CD8-positive, alpha-beta memory T cell (primary cell): Measurements from ENCODE around the gene STK36. TPM values are rescaled to one million over a fixed set of nuclear protein-coding genes. Genes with fewer than 3 reads are reported as not detected.
A peak's percentile ranks its signal among the peaks of the same experiment; 100 is the strongest.

Source experiments
- CTCF ChIA-PET: fragments of 350-600 bp; sonication (Branson Sonifier 250); formaldehyde crosslinking; loops from one replicate; lab custom pipeline; 2021; ENCODE audit warnings: antibody characterized with exemption; lab: Charles Lee
- POLR2A ChIA-PET: fragments of 350-600 bp; sonication (Branson Sonifier 250); formaldehyde crosslinking; loops from one replicate; lab custom pipeline; 2021; ENCODE audit warnings: antibody characterized with exemption; lab: Charles Lee
- DNase-seq, 5 donors: peaks; one replicate each; pipeline versions ENCODE4 v3.0.0 to v3.0.0-alpha.2; 2020 to 2022; ENCODE audit warnings: mixed read lengths in 1 of 5
- H3K27ac ChIP-seq: one replicate; pipeline ENCODE4 v1.7.0; 2013; ENCODE audit warnings: low read depth, mild to moderate bottlenecking, low read length, moderate library complexity
- H3K27me3 ChIP-seq: 2 replicates; pipeline ENCODE4 v1.7.0; 2013; ENCODE audit warnings: low read length, mild to moderate bottlenecking; ENCODE audit not compliant: insufficient read depth, poor library complexity, severe bottlenecking
- H3K36me3 ChIP-seq: 2 replicates; pipeline ENCODE4 v1.7.0; 2013; ENCODE audit warnings: mild to moderate bottlenecking, low read length, moderate library complexity; ENCODE audit not compliant: insufficient read depth
- H3K4me1 ChIP-seq: 2 replicates; pipeline ENCODE4 v1.7.0; 2013; ENCODE audit warnings: mild to moderate bottlenecking, low read length, moderate library complexity; ENCODE audit not compliant: insufficient read depth
- H3K4me3 ChIP-seq: 2 replicates; pipeline ENCODE4 v1.7.0; 2013; ENCODE audit warnings: mild to moderate bottlenecking, low read length
- H3K9me3 ChIP-seq: 2 replicates; pipeline ENCODE4 v1.7.0; 2013; ENCODE audit warnings: mild to moderate bottlenecking, low read length
- H3K27ac Mint-ChIP-seq, 8 donors: one replicate each; pipeline ENCODE4 v1.8.0; 2020 to 2021; ENCODE audit warnings: mixed read lengths in 8 of 8, mild to moderate bottlenecking in 6 of 8, inconsistent platforms in 3 of 8, moderate library complexity in 3 of 8
- H3K27me3 Mint-ChIP-seq, 2 donors: one replicate each; pipeline ENCODE4 v1.8.0; 2020 to 2021; ENCODE audit warnings: mixed read lengths in 2 of 2, mild to moderate bottlenecking in 1 of 2, moderate library complexity in 1 of 2
- H3K36me3 Mint-ChIP-seq, 3 donors: one replicate each; pipeline ENCODE4 v1.8.0; 2020 to 2021; ENCODE audit warnings: mixed read lengths in 3 of 3, inconsistent platforms in 1 of 3, mild to moderate bottlenecking in 1 of 3
- H3K4me1 Mint-ChIP-seq, 3 donors: one replicate each; pipeline ENCODE4 v1.8.0; 2020 to 2021; ENCODE audit warnings: mixed read lengths in 3 of 3, inconsistent platforms in 1 of 3, mild to moderate bottlenecking in 1 of 3
- H3K4me3 Mint-ChIP-seq, 7 donors: one replicate each; pipeline ENCODE4 v1.8.0; 2020 to 2021; ENCODE audit warnings: mixed read lengths in 7 of 7, mild to moderate bottlenecking in 6 of 7, moderate library complexity in 4 of 7, inconsistent platforms in 2 of 7
- H3K9me3 Mint-ChIP-seq, 5 donors: one replicate each; pipeline ENCODE4 v1.8.0; 2020 to 2022; ENCODE audit warnings: mixed read lengths in 5 of 5, mild to moderate bottlenecking in 3 of 5, moderate library complexity in 2 of 5, inconsistent platforms in 1 of 5
- polyA plus RNA-seq: library from polyadenylated mRNA; unstranded; fragments of 300-500 nt; fragmentation: Illumina TruSeq; gene quantifications from one replicate; pipeline ENCODE4 v1.2.3, GENCODE V29; 2021
- total RNA-seq, 2 experiments: library from RNA; stranded (reverse); gene quantifications; one replicate each; pipeline ENCODE4 v1.2.3, GENCODE V29; 2021

STK36 gene
- total and polyA plus RNA-seq, 3 experiments from 2014 or later: 3.9 to 21.4 (median 19.9) TPM

DNA sequence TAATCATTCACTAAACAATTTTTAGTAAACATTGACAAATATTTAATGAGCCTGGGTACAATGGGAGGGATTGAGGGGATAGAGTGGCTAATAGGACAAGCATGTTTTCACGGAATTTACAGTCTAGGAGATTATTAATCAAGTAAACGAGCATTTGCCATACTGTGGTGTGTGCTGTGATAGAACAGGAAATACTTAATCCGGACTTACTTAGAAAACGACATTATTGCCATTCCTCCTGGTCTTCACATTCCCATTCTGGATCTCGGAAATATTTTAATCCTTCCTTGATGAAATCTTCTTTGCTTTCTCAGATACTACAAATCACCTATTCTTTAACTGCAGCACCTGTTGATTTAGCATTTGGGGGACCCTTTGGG, 39.7 kb downstream of the STK36 start:
- no peak for DNase-seq
- Histone ChIP-seq H3K36me3 (no peaks in the 10 kb centered on the region), H3K4me1 (peaks cover 16% of the 10 kb centered on the region), H3K27ac (peak overlapping the region; percentile 82), H3K4me3 (peak overlapping the region; percentile 69), H3K9me3 (no peaks in the 10 kb centered on the region), H3K27me3 (no peaks in the 10 kb centered on the region)
- ChIA-PET CTCF (interaction anchor here (0.8 to 2.3 kb wide), 10 partner anchors 8 to 187 kb away, joined by 3 to 15 read pairs (median 6); partner anchors contain the start of genes RNF25 and STK36), POLR2A (interaction anchor here (1.8 kb wide), 1 partner anchor 52 kb away, joined by 14 read pairs; the partner anchor contains the start of genes BCS1L and ZNF142)
- Mint-ChIP-seq H3K27me3 (peaks cover 4 to 6% of the 10 kb centered on the region in 2 donors), H3K9me3 (no peaks in the 10 kb centered on the region), H3K27ac (peak overlapping the region; percentile 54 to 98 (median 93)), H3K4me3 (peak overlapping the region; percentile 90 to 99 (median 95)), H3K4me1 (peaks cover 13 to 20% (median 17%) of the 10 kb centered on the region in 3 donors), H3K36me3 (peaks cover 0 to 16% (median 2%) of the 10 kb centered on the region in 3 donors)

DNA sequence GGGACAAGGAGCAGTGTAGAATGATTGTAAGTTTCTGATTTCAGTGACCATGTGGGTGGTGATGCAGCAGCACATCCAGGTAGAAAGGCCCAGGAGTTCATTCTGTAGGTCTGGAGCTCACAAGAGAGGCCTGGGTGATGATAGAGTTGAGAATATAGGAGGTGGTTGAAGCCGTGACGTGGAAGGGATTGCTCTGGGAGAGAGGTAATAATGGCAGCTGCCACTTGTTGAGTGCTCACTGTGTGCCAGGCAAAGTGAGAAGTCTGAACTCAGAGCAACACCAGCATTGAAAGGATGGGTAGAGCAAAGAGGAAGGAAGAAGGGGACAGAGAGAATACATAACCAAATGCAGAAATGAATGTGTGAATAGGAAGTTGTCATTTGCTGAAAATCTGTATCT, 42.0 kb downstream of the STK36 start:
- no peak overlapping the region for H3K27ac ChIP-seq
- H3K36me3 Mint-ChIP-seq: peaks cover 4 to 26% (median 7%) of the 10 kb centered on the region in 3 donors
- ChIA-PET POLR2A (no interaction called here), CTCF (interaction anchor here (1.3 kb wide), 1 partner anchor 134 kb away, joined by 5 read pairs; no protein-coding TSS in a partner anchor)
- H3K27ac Mint-ChIP-seq: peak overlapping the region in 1 of 8 donors; percentile 56
- H3K9me3 ChIP-seq: no peaks in the 10 kb centered on the region
- H3K4me3 Mint-ChIP-seq: no peak overlapping the region
- H3K4me1 Mint-ChIP-seq: peaks cover 13 to 24% (median 22%) of the 10 kb centered on the region in 3 donors
- no peaks in the 10 kb centered on the region for H3K27me3 ChIP-seq
- H3K27me3 Mint-ChIP-seq: no peaks in the 10 kb centered on the region
- no peak overlapping the region for H3K4me3 ChIP-seq
- no peaks in the 10 kb centered on the region for H3K9me3 Mint-ChIP-seq
- no peaks in the 10 kb centered on the region for H3K36me3 ChIP-seq
- H3K4me1 ChIP-seq: peaks cover 16% of the 10 kb centered on the region
- no peak for DNase-seq

DNA sequence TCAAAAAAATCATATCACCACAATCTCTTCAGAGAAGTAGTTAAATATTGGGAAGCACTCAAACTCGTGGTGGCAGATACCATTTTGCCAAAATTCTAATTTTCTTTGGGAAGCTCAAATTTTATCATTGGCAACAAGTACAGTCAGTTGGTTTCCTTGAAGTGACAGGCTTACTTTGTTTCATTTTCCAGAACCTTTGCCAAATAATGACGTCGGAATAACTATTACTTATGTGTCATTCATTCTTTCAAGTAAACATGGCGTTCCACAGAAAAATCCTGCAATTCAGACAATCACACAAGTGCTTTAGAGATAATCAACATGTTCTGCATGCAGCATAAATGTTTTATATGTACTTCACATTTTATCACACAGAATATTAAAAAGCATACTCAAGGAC, 44.2 kb downstream of the STK36 start:
- Mint-ChIP-seq H3K27ac (no peak overlapping the region), H3K9me3 (no peaks in the 10 kb centered on the region), H3K27me3 (no peaks in the 10 kb centered on the region), H3K4me1 (peaks cover 13 to 27% (median 20%) of the 10 kb centered on the region in 3 donors), H3K36me3 (peaks cover 4 to 30% (median 13%) of the 10 kb centered on the region in 3 donors), H3K4me3 (no peak overlapping the region)
- no peaks in the 10 kb centered on the region for H3K9me3 ChIP-seq
- H3K4me3 ChIP-seq: no peak overlapping the region
- no peak overlapping the region for H3K27ac ChIP-seq
- H3K27me3 ChIP-seq: no peaks in the 10 kb centered on the region
- peaks cover 10% of the 10 kb centered on the region for H3K4me1 ChIP-seq
- no peak for DNase-seq
- CTCF ChIA-PET: no interaction called here
- POLR2A ChIA-PET: no interaction called here
- H3K36me3 ChIP-seq: no peaks in the 10 kb centered on the region

DNA sequence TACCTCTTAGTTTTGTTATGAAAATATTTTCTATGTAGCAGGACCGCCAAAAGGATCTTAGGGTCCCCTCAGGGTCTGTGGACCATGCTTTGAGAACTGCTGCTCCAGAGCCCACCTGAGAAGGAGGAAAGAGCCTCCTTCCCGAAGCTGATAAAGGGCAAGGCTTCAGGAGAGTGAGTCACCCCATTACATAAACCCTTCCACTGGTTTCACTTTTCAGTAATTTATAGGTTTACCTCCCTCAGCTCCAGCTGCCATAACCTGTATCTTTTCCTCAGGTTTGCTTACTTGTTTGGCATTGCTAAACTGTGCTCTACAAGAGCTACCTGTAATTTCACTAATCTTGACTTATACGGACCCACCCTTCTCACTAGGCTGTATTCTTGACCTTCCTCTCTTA, 45.4 kb downstream of the STK36 start:
- CTCF ChIA-PET: interaction anchor here (1.0 kb wide), 1 partner anchor 130 kb away, joined by 3 read pairs; no protein-coding TSS in a partner anchor

DNA sequence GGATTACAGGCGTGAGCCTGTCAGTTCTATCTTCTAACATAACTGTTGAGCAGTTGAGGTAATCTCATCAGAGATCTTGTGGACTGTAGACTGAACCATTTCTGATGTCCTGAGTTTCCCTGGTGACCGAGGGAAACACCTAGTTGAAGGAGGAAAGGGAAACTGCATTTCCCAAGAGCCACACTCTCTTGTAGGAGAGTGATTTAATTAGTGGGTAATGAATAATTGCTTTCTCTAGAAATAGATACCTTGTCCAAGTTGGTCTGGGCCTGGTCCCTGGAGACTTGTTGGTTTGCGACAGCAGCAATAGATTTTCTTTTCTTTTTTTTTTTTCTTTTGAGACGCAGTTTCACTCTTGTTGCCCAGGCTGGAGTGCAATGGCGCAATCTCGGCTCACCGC, 46.2 kb downstream of the STK36 start:
- ChIA-PET CTCF (no interaction called here), POLR2A (no interaction called here)

More for the DNA sequence above, 45.4 kb downstream of the STK36 start:
- Mint-ChIP-seq H3K9me3 (no peaks in the 10 kb centered on the region), H3K4me1 (peaks cover 3 to 15% (median 12%) of the 10 kb centered on the region in 3 donors), H3K4me3 (no peak overlapping the region), H3K27ac (no peak overlapping the region), H3K27me3 (no peaks in the 10 kb centered on the region), H3K36me3 (peaks cover 4 to 25% (median 13%) of the 10 kb centered on the region in 3 donors)
- Histone ChIP-seq H3K27ac (no peak overlapping the region), H3K9me3 (no peaks in the 10 kb centered on the region), H3K36me3 (no peaks in the 10 kb centered on the region), H3K4me1 (no peaks in the 10 kb centered on the region), H3K27me3 (no peaks in the 10 kb centered on the region), H3K4me3 (no peak overlapping the region)
- POLR2A ChIA-PET: no interaction called here
- DNase-seq: no peak

DNA sequence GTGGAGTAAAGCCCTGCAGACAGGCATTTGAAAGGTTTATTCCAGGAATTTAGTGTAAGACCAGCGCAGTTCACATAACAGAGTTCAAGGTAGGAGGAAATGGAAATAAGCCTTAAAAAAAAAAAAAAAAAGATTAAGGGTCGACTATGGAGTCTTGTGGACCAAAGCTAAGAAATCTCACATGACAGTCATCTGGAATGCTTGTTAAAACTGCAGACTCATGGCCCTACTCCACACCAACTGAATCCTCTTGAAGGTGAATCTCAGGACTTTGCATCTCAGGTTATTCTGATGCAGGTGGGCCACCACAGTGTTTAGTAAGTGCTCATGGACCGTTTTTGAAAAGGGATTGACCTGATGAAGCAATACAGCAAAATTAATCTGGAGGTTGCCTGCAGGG, 47.6 kb downstream of the STK36 start:
- no peaks in the 10 kb centered on the region for H3K36me3 ChIP-seq
- H3K27ac ChIP-seq: no peak overlapping the region
- Mint-ChIP-seq H3K9me3 (no peaks in the 10 kb centered on the region), H3K4me1 (peaks cover 13 to 25% (median 23%) of the 10 kb centered on the region in 3 donors), H3K27me3 (no peaks in the 10 kb centered on the region), H3K27ac (no peak overlapping the region), H3K4me3 (no peak overlapping the region), H3K36me3 (peaks cover 4 to 25% (median 15%) of the 10 kb centered on the region in 3 donors)
- H3K27me3 ChIP-seq: no peaks in the 10 kb centered on the region
- no peak overlapping the region for H3K4me3 ChIP-seq
- CTCF ChIA-PET: interaction anchor here (1.2 kb wide), 1 partner anchor 9 kb away, joined by 6 read pairs; the partner anchor contains the start of gene TTLL4
- DNase-seq: no peak
- H3K9me3 ChIP-seq: no peaks in the 10 kb centered on the region
- POLR2A ChIA-PET: no interaction called here
- H3K4me1 ChIP-seq: no peaks in the 10 kb centered on the region

More for the DNA sequence above, 46.2 kb downstream of the STK36 start:
- H3K4me3 ChIP-seq: no peak overlapping the region
- H3K36me3 ChIP-seq: no peaks in the 10 kb centered on the region
- DNase-seq: no peak
- Mint-ChIP-seq H3K9me3 (no peaks in the 10 kb centered on the region), H3K4me3 (no peak overlapping the region), H3K27ac (no peak overlapping the region), H3K36me3 (peaks cover 4 to 25% (median 13%) of the 10 kb centered on the region in 3 donors), H3K4me1 (peaks cover 9 to 20% (median 19%) of the 10 kb centered on the region in 3 donors), H3K27me3 (no peaks in the 10 kb centered on the region)
- no peaks in the 10 kb centered on the region for H3K4me1 ChIP-seq
- no peaks in the 10 kb centered on the region for H3K9me3 ChIP-seq
- H3K27me3 ChIP-seq: no peaks in the 10 kb centered on the region
- no peak overlapping the region for H3K27ac ChIP-seq

DNA sequence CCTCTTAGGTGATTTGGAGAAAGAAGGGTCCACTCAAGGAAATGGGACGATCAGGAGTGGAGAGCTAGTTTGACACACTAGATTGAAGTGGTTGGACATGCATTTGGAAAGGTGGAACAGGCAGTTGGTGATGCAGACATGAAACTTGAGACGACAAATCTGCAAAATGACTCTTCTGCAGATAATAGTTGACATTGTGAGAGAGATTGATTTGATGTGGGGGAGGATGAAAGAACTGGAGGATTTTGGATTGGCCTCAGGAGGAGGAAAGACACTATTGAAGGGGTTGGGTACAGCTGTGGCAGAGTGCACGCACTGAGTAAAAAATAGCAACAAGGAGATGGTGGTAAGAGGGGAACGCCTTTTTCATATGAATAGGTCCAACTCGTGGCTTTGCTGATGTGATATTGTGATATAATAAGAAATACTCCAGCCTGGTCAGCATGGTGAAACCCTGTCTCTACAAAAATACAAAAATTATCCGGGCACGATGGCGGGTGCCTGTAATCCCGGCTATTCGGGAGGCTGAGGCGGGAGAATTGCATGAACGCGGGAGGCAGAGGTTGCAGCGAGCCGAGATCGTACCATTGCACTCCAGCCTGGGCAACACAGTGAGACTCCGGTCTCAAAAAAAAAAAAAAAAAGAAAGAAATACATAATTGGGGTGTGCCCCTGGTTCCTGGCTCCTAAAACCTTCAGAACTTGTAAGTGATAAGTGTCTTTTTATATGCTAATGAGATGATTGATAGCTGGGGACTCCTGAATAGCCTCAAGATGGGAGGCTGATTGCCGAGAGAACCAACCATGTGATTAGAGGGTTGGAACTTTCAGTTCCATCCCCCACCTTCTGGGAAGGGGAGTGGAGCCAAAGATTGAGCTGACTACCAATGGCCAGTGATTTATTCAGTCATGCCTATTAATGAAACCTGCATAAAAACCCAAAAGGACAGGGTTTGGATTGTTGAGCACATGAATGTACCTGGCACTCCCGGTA, 48.5 kb downstream of the STK36 start:
- peaks cover 13 to 26% (median 23%) of the 10 kb centered on the region in 3 donors for H3K4me1 Mint-ChIP-seq
- H3K4me3 Mint-ChIP-seq: no peak overlapping the region
- CTCF ChIA-PET: interaction anchor here (1.2 to 1.8 kb wide), 3 partner anchors 10 to 11 kb away, joined by 3 to 7 read pairs (median 6); partner anchors contain the start of gene TTLL4
- H3K36me3 ChIP-seq: no peaks in the 10 kb centered on the region
- H3K27me3 ChIP-seq: no peaks in the 10 kb centered on the region
- H3K4me1 ChIP-seq: no peaks in the 10 kb centered on the region
- H3K27ac ChIP-seq: no peak overlapping the region
- peak overlapping the region in 2 of 8 donors; percentile 37 to 48 for H3K27ac Mint-ChIP-seq
- no peak for DNase-seq
- no peaks in the 10 kb centered on the region for H3K9me3 Mint-ChIP-seq
- peaks cover 4 to 22% (median 15%) of the 10 kb centered on the region in 3 donors for H3K36me3 Mint-ChIP-seq
- H3K27me3 Mint-ChIP-seq: no peaks in the 10 kb centered on the region
- no peaks in the 10 kb centered on the region for H3K9me3 ChIP-seq
- POLR2A ChIA-PET: no interaction called here
- H3K4me3 ChIP-seq: no peak overlapping the region
